NCI-H1105 treated with DMSO at 0.1 percent for 48 hours (cell line): ENCODE results near the gene AIG1.
"Not testable (repeated sequence)": the region's sequence is repeated elsewhere in the genome, so short reads cannot be mapped to it uniquely, and the experiment has no call there.

ENCODE experiments used
- DNase-seq: peaks from one replicate; lab custom pipeline; 2025; lab: John Stamatoyannopoulos, UW

The AIG1 gene

DNA sequence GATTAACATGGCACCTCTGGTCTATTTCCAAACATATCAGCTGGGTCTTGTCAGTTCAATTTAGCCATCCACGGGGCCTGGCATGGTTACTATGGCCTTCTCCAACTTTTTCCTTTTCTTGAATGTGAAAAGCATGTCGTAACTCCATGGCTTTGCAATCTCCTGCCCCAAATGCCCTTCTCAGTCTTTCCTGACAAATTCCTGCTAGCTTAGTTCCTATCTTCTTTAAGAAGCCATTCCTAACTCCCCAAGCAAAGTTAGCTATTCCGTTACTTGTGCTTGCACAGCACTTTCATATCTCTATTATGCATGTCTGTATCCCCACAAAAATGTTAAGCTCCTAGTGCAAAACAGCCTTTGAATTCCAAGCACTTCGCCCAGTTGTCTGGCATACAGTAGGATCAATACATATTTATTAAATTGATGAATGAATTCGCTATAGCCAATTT is 105.6 kb downstream of the AIG1 start:
- DNase-seq = no peak

DNA sequence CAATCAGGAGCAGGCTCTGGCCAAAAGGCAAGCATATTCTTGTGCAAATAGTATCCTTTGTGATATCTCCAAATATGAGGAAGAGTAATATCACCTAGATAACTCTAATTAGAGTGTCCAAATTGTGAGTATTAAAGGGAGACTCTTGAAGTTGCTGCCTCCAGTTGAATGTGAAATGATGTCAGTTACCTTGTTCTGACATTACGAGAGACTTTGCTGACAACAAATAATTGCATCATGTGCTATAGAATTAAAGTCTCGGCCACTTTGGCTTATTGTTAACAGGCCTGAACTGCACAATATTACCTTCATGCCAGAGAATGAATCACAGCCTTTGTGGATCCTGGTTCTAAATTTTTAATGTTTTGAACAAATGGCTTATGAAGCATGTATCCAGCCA is 106.5 kb downstream of the AIG1 start:
- DNase-seq = no peak

DNA sequence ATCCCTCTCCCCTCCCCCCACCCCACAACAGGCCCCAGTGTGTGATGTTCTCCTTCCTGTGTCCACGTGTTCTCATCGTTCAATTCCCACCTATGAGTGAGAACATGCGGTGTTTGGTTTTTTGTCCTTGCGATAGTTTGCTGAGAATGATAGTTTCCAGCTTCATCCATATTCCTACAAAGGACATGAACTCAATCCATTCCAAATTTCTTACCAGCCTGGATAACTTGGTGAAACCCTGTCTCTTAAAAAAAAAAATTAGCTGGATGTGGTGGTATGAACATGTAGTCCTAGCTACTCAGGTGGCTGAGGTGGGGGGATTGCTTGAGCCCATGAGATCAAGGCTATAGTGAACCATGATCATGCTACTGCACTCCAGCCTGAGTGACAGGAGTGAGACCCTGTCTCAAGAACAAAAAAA is 107.7 kb downstream of the AIG1 start:
- DNase-seq = not testable (repeated sequence)

DNA sequence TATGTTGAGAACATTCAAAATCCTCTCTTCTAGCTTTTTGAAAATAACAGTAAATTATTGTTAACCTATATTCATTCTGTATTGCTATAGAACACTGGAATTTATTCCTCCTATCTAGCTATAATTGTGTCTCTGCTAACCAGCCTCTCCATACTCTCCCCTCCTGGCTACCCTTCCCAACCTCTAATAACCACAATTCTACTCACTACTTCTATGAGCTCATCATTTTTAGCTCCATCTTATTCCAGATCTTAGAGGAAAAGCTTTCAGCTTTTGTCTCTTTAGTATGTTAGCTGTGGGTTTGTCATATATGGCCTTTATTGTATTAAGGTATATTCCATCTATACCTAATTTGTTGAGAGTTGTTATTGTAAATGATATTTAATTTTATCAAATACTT is 108.8 kb downstream of the AIG1 start:
- DNase-seq = no peak

DNA sequence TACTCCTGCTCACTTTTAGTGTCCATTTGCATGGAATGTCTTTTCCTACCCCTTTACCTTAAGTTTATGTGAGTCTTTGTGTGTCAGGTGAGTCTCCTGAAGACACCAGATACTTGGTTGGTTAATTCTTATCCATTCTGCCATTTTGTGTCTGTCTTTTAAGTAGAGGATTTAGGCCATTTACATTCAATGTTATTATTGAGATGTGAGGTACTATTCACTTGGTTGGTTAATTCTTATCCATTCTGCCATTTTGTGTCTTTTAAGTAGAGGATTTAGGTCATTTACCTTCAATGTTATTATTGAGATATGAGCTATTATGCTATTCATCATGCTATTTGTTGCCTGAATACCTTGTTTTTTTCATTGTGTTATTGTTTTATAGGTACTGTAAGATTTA is 113.8 kb downstream of the AIG1 start:
- no peak for DNase-seq

DNA sequence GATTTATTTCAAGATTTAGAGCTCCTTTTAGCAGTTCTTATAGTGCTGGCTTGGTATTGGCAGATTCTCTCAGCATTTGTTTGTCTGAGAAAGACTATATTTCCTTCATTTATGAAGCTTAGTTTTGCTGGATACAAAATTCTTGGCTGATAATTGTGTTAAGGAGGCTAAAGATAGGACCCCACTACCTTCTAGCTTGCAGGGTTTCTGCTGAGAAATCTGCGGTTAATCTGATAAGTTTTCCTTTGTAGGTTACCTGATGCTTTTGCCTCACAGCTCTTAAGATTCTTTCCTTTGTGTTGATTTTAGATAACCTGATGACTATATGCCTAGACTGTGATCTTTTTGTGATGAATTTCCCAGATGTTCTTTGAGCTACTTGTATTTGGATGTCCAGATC is 114.3 kb downstream of the AIG1 start:
- no peak for DNase-seq

DNA sequence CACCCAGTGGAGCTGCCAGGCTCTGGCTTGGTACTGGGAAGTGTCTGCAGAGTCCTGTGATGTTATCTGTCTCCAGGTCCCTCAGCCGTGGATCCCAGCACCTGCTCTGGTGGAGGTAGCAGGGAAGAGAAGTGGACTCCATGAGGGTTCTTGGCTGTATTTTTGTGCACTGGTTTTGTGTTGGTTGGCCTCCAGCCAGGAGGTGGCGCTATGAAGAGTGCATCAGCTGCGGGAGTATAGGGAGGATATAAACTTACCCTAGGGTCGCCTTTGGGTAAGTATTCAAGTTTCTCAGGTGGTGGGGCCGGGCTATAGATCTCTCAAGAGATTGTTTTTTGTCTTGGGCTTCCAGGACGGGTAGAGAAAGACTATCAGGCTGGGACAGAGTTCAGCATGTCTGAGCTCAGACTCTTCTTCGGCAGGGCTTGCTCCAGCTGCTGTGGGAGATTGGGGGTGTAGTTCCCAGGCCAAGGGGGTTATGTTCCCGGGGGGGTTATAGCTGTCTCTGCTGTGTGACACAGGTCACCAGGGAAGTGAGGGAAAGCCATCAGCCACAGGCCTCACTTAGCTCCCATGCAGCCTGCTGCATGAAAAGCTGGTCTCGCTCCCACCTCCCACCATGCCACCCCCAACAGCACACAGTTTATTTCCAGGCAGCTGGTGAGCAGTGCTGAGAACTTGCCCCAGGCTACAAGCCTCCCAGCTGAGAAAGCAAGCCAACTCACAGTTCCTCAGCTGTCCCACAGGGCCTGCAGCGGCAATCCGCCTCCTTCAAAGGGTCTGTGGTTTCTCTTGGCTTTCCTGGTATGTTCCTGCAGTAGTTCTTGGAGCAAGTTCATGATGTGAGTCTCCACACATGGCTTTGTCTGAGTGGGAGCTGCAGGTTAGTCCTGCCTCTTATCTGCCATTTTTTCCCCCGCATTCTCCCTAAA is 115.7 kb downstream of the AIG1 start:
- DNase-seq = no peak

DNA sequence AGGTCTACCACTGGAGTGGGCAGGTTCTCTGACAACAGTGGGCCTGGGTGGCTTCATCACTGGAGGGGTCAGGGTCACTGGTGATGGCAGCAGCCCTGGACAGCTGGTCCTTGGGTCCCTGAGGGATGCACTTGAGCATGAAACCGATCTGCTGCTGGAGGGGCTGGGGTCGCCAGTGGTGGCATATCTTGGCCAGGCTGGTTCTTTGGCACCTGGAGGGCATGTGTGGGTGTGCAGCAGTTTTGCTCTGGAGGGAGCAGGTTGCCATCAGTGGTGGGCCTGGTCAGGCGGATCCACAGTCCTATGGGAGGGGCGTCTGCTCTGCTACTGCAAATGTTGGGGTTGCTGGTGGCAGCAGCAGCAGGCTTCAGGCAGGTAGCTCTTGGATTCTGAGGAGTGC is 117.0 kb downstream of the AIG1 start:
- DNase-seq = no peak

DNA sequence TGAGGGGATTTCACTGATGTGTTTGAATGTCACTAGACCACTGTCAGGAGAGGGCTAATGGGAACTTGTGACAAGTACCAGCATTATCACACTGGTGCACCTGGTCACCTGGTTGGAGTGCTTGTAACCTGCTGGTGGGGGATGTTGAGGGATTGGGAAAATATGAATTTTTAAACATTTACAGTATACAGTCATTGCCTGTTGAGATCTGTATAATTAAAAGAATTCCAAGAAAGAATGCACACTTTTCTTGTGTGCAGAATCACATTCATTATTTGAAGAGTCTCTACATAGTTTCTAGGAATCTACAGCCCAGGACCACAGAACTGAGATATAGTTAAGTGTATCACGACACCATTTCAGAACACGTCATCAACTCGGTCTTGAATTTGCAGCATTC is 118.4 kb downstream of the AIG1 start:
- DNase-seq = no peak

DNA sequence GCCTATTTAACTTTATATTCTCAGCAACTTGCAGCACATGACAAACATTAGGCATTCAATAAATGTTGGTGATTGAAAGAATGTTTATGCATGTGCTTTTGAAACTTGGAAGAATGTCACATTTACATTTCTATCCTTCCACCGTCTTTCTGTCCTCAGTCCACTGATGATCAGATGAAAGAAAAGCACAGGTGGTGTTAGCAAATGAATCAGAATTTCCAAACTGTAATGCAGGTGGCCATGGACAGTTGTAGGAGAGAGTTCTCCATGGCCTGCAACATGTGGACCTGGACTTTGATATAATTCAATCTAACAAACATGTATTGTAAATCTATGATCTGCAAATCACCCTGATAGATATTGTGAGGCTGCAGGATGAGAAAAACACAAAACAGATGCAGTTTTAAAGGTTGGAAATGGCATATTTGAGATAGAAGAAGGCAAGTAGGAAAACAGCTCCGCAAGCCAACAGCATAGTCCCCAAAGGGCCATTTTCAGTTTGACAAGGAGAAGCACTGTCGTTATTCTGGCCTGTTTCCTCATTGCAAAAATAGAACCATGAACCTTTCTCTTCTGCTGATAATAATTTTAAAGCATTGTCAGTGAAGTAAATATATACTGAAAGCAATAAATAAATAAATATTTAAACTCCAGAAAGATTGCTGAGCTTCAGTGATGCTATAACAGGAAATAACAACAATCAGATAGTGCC is 119.4 kb downstream of the AIG1 start:
- DNase-seq = no peak

DNA sequence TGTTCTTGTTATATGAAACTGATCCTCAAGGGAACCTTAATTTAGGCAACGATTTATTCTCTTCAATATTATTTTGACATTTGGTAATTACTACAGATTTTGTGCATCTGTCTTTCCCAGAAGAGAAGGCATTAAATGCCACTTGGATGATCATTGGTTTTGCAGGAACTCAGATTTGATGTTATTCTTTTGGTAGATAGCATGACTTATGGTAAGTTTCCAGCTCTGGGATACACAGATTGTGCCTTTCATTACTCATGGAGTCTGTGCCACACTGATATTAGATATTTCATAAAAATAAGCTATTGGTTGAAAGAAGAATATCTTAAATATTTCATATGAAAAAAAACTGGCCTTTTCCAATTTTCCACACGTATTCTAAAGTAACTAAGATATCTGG is 120.1 kb downstream of the AIG1 start:
- no peak for DNase-seq

DNA sequence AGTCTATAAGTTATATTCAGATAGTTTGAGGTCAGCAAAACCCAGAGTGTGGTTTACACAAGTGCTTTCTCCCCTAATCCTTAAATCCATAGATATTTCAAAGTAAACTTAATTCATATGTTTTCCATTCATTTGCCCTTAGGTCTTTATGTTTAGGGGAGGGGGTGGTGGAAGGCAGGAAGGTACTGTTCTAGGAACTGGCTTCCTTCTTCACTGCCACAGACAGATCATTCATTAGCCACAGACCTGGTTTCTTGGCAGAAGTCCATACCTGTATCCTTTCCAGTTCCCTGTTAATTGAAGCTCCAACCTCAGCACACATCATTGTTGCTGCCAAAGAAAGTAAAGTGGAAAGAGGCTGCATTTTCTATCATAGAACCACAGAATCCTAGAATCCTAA is 123.0 kb downstream of the AIG1 start:
- DNase-seq = peak; percentile 6

DNA sequence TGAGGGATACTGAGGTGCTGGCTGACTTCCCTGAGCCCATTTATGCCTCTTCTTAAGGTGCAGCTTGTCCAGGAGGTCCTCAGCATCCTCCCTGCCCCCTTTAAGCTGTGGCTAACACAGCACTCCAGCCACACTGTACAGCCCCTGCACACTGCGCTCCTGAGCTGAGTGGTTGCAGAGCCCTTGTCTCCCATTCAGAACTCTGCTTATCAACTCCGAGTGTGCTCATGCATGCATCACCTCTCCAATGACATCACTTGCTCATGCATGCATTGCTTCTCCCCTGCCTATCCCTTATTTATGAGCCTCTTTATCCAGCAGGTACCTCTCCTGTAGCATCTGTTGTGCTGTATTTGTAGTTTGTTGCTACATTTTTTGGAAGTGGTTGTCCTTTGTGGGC is 124.6 kb downstream of the AIG1 start:
- DNase-seq = no peak

DNA sequence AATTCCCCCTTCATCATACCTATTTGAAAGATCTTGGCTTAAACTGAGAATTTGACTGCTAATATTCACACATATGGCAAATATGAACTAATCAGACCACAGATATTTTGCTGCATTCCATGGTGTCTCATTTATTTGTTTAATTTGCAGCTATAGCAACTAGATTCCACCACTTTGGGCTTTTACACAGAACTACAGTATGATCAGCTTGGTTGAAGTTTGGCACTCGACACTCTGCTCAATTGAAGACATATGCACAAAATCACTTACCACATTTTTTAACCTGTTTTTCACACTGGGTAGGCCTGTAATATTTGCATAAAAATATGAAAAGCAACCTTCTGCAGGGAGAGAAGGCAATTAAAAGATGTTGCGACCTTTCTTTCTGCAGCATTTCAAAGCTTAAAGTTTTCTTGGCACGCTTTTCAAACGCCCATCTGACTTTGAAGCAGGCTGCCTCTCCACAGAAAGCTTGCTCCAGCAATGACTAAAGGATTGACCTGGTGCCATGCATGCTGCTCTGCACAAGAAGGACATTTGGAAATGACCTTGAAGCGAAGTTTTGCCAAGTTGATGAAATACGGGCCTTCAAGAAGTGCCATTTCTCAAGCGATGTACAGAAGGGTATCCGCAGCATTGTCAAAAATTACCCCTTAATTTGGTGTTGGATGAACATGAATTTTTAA is 126.7 kb downstream of the AIG1 start:
- no peak for DNase-seq

DNA sequence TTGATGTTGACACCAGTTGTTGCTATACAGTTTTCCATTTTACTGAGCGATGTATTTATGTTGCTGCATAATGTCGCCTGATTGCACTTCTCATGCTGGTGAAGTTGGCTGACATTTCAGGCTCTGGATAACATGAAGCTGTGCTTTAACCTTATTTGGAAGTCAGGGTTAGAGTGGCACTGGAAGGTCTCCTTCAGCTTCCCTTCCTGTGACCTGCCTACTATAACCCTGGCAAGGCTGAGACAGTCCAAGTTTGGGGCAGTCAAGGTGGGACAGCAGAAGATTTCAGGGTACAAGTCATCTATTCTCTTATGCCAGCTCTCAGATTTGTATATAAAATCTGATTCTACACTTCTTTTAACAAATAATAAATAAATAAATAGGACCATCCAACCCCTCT is 127.6 kb downstream of the AIG1 start:
- no peak for DNase-seq

DNA sequence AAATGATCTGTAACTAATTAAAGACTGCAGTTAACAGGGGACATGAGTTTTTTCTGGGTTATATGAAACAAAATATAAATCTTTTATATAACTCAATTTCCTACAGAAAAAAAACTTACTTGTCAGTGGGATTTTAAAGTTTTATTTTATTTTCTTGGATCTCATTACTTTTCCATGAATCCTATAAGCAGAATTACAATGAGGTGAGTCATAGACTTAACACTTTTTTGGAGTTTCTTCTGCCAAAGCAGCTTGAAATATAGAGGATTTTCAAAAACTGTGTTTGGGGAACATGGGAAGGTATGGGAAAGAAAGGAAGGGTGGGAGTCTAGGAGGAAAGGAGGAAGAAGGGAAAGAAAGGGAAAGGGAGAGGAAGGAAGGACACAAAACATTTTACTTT is 130.7 kb downstream of the AIG1 start:
- no peak for DNase-seq

DNA sequence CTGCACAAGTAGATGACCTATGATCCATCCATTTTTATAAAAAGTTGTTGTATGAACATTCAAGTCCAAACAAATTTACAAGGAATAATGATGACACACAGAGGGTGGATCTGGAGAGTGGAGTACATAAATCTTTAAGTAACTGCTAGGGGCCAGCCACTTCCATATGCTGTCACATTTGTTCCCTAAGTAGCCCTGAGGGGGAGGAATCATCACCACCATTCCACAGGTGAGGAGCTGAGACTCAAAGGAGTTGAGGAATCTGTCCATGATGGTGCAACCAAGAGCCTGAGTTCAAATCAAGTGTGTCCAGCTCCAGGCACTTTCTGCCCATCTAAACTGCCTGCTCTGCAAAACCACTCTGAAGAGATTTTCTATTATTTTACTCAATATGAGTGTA is 132.1 kb downstream of the AIG1 start:
- no peak for DNase-seq

DNA sequence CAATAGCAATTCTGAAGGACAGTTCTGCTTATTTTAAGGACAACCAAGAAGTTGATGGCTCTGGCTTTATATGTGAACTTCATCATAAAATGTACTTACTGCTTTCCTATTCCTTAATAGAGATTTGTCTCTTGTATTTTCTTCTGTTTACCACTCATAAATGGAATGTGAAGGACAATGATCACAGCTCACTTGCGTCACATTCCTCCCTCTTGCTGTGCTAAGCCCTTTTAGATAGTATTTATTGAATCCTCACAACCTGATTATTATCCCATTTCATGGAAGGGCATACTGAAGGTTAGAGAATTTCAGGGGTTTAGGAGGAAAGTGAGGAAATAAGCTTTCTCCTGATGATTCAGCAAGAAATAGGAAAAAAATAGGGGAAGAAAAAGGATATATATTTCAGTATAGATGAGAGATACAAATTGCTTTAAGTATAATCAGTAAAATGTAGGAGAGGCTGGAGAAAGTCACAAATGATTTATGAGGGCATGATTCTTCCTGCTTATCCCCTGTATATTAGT is 132.9 kb downstream of the AIG1 start:
- no peak for DNase-seq

DNA sequence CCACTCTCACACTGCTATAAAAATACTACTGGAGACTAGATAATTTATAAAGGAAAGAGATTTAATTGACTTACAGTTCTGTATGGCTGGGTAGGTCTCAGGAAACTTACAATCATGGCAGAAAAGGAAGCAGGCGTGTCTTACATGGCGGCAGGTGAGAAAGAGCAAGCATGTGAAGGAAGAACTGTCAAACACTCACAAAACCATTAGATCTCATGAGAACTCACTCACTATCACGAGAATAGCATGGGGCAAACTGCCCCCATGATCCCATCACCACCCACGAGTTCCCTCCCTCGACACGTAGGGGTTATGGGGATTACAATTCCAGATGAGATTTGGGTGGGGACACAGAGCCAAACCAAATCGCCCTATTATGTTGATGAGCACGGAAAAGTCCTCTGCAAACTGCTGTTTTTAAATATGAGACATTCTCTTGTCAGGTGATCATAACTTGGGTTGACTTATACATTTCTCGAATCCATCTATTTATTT is 133.5 kb downstream of the AIG1 start:
- DNase-seq = no peak

DNA sequence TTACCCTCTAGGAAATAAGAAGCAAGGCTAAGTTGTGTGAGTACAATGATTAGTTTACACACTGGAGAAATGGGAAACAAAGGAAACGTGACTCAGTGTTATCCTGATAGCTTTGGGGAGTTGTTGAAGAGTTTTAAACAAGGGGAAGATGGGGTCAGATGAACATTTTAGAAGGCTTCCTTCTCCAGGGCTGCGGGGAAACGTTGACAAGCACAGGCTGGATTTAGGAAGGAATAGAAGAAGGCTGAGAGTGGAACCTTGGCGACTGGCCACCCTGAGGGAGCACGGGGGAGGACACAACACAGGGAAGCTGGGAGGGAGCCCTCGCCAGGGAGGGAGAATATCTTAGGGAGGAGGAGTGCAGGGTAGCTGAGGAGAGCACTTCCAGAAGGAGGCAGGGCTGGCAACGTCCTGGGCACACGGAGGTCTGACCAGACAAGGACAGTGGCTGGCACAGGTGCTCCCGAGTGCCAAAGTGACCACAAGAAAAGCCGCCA is 134.7 kb downstream of the AIG1 start:
- DNase-seq = no peak

DNA sequence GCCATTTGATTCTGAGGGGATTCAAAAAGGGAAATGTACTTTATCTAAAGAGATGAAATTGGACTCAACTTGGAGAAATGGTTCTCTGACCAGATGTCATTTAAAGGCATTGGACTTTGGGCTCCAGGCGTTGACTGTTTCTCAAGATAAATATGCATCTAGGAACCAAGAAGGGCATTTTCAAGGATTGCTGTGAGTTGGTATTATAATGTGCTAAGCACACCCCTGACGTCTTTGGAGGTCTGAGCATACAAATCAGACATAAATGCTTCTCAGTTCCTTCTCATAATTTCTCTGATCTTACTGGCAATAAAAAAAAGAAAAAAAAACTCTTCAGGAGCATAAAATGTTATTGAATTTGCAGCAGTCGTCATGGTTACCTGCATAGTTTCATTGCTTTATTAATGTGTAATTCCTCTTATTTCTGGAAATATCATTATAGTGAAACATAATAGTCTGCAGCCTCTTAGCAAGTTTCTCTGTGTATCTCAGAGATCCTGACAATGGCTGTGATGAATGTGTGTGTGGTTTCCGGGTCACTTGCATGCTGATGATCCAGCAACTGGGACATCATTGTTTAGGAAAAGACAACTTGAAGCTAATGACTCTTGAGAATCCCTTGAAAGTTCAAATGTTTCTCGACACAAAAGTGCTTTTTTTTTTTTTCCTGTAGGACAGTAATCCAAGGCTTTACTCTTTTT is 136.0 kb downstream of the AIG1 start:
- DNase-seq = no peak

DNA sequence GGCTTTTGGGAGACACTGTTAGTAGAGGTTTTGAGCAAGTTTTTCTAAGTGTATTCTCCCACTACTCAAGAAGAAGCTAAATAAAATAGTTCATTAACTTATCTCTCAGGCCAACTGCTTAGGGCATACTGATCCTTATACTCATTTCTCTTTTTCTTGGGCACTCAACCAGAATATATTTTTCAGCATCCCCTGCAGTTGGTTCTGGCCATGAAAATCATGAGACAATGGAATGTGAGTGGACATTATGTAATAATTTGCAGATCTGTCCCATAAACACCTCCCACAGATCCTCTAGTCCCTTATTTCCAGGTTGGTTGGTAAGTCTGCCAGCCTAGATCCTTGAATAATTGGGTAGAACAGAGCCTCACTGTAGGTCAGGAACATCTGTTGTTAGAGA is 136.7 kb downstream of the AIG1 start:
- DNase-seq = no peak
